HFFc6 (cell line): ENCODE measurements around the gene NAALADL2. TPM values are rescaled to one million over a fixed set of nuclear protein-coding genes. Genes with fewer than 3 reads are reported as not detected.

ENCODE experiments used
- DNase-seq: peaks from one replicate; pipeline ENCODE4 v3.0.0-alpha.2; 2018
- H3K27ac Mint-ChIP-seq: 2 replicates; pipeline ENCODE4 v1.8.0; 2020; ENCODE audit warnings: mild to moderate bottlenecking, mixed read lengths
- H3K27me3 Mint-ChIP-seq: 2 replicates; pipeline ENCODE4 v1.8.0; 2021; ENCODE audit warnings: mild to moderate bottlenecking, moderate library complexity, mixed read lengths; ENCODE audit not compliant: insufficient read depth
- H3K36me3 Mint-ChIP-seq: 2 replicates; pipeline ENCODE4 v1.8.0; 2021; ENCODE audit warnings: low read depth, mixed read lengths
- H3K4me1 Mint-ChIP-seq: 2 replicates; pipeline ENCODE4 v1.8.0; 2020; ENCODE audit warnings: low read depth, mixed read lengths
- H3K4me3 Mint-ChIP-seq: 2 replicates; pipeline ENCODE4 v1.8.0; 2020; ENCODE audit warnings: mild to moderate bottlenecking, moderate library complexity, mixed read lengths
- H3K9me3 Mint-ChIP-seq: 2 replicates; pipeline ENCODE4 v1.8.0; 2020; ENCODE audit warnings: mild to moderate bottlenecking, mixed read lengths
- total RNA-seq, 6 experiments: library from RNA; stranded (reverse); fragmentation: NEBNext Ultra II Directional; extraction: Animal tissue kit (Norgen Biotek cat#: 25700); gene quantifications; 2 replicates in 1 of 6; 3 replicates in 5 of 6; pipeline ENCODE4 v1.2.3, GENCODE V29; 2021
- TF ChIP-seq, protein P1 (sequence below): fragments of 200-600 bp; sonication (generic); IDR thresholded peaks from 2 replicates; pipeline ENCODE4 v1.5.0; 2021; ENCODE audit warnings: antibody characterized with exemption, mild to moderate bottlenecking

The NAALADL2 gene
- total RNA-seq, 6 experiments from 2014 or later = 12.0 to 15.2 (median 12.3) TPM

DNA sequence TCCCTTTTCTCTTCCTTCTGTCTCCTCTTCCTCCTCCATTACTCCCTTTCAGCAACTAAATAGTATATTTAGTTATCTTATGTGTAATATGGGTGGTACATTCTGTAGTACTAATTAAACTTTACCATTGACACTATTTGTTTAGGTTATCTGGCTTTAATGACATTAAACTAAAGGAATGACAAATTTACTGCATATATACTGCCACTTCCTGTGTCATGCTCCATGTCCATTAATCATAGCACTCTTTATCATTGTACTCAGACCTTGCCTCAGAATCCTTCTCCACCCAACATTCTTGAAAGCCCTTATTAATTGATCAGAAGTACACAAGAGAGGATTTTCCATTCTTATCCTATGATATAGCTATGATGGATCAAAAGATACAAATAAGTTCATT is 244.2 kb downstream of the NAALADL2 start:
- no peaks in the 10 kb centered on the region for H3K36me3 Mint-ChIP-seq
- DNase-seq = no peak
- no peak overlapping the region for H3K27ac Mint-ChIP-seq
- TF ChIP-seq, protein P1, sequence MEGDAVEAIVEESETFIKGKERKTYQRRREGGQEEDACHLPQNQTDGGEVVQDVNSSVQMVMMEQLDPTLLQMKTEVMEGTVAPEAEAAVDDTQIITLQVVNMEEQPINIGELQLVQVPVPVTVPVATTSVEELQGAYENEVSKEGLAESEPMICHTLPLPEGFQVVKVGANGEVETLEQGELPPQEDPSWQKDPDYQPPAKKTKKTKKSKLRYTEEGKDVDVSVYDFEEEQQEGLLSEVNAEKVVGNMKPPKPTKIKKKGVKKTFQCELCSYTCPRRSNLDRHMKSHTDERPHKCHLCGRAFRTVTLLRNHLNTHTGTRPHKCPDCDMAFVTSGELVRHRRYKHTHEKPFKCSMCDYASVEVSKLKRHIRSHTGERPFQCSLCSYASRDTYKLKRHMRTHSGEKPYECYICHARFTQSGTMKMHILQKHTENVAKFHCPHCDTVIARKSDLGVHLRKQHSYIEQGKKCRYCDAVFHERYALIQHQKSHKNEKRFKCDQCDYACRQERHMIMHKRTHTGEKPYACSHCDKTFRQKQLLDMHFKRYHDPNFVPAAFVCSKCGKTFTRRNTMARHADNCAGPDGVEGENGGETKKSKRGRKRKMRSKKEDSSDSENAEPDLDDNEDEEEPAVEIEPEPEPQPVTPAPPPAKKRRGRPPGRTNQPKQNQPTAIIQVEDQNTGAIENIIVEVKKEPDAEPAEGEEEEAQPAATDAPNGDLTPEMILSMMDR = no peak
- H3K4me1 Mint-ChIP-seq = peaks cover 27% of the 10 kb centered on the region
- H3K9me3 Mint-ChIP-seq = no peaks in the 10 kb centered on the region
- no peaks in the 10 kb centered on the region; the same call in 1 of the 2 replicates for H3K27me3 Mint-ChIP-seq
- H3K4me3 Mint-ChIP-seq = no peak overlapping the region

DNA sequence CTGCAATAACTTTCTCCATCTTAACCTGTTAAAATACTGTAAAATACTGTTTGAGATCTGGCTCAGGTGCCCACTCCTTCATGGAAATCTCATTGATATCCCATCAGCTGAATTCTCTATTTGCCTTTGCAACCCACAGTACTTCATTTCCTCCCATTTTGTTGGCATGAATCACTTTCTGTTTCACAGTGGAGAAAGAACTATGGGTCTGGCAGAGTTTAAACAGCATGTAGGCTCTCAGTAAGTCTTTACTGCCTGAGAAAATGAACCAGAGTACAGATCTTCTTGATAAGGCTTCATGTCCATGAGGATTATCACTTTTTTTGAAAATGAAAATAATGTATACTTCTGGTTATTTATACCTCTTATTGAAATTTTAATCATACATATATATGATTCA is 245.9 kb downstream of the NAALADL2 start:
- Mint-ChIP-seq H3K9me3 (no peaks in the 10 kb centered on the region), H3K27ac (no peak overlapping the region; the same call in 1 of the 2 replicates), H3K4me1 (peaks cover 28% of the 10 kb centered on the region), H3K27me3 (no peaks in the 10 kb centered on the region; the same call in 1 of the 2 replicates), H3K4me3 (no peak overlapping the region), H3K36me3 (no peaks in the 10 kb centered on the region)
- peak; percentile 6 for DNase-seq
- TF ChIP-seq, protein P1 = no peak

DNA sequence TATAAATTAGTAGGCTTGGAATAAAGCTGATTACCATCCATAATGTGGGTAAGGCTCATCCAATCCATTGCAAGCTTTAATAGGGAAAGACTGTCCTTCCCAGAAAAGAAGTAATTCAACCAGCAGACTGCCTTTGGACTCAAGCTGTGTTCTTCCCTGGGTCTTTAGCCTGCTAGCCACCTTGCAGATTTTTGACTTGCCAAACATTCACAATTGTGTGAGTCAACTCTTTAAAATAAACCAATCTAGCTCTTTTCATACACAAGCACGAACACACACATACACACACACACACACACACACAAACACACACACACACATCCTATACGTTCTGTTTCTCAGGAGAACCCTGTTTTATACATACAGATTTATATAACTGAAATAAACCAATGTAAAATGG is 248.1 kb downstream of the NAALADL2 start:
- TF ChIP-seq, protein P1 = no peak
- Mint-ChIP-seq H3K36me3 (no peaks in the 10 kb centered on the region), H3K4me1 (peaks cover 28% of the 10 kb centered on the region), H3K27ac (no peak overlapping the region), H3K9me3 (no peaks in the 10 kb centered on the region), H3K4me3 (no peak overlapping the region), H3K27me3 (no peaks in the 10 kb centered on the region)
- no peak for DNase-seq

DNA sequence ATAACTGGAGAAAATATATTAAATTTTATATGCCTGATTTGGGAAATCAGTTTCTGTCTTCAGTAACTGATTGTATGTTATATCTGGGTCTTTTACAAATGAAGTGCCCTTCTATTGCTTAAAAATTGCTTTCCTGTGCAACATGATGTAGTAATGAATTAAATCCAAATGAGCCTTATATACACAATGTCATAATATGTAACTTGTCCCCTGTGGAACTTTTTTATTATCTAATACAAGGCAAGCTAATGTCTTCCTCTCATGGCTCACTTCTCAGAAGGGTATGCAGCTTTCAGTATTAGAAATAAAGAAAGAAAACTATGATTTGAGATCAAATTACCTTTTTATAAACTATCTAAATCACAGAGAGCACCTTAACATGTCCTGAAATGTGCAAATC is 248.9 kb downstream of the NAALADL2 start:
- H3K27ac Mint-ChIP-seq = no peak overlapping the region
- TF ChIP-seq, protein P1 = no peak
- DNase-seq = no peak
- no peaks in the 10 kb centered on the region for H3K9me3 Mint-ChIP-seq
- H3K27me3 Mint-ChIP-seq = no peaks in the 10 kb centered on the region
- no peaks in the 10 kb centered on the region for H3K36me3 Mint-ChIP-seq
- no peak overlapping the region for H3K4me3 Mint-ChIP-seq
- peaks cover 27% of the 10 kb centered on the region for H3K4me1 Mint-ChIP-seq

DNA sequence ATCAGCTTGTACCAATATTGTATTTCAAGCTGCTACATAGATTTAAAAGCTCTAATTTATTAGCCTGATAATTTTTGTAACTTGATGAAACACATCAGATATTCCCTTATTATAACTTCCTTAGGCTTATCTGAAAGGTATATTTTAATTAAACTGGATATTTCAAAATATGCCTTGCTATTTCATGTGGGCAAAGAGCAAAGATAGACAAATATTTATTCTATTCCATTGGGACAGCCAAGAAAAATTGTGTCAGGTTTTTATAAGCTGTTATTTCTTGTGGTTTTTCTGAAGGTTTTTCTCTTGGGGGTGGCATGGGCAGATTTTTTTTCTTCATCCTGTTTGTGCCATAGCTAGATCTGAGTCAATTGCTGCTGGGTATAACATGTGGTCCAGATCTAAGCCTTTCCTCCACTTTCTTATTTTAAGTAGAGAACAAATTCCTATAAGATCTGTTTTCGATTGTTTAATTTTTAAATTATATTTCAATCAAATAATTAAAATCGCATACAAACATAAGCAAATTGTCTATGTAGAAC is 249.5 kb downstream of the NAALADL2 start:
- TF ChIP-seq, protein P1 = no peak
- H3K9me3 Mint-ChIP-seq = no peaks in the 10 kb centered on the region
- H3K27me3 Mint-ChIP-seq = no peaks in the 10 kb centered on the region
- peaks cover 20% of the 10 kb centered on the region for H3K4me1 Mint-ChIP-seq
- no peaks in the 10 kb centered on the region for H3K36me3 Mint-ChIP-seq
- no peak overlapping the region for H3K4me3 Mint-ChIP-seq
- no peak overlapping the region for H3K27ac Mint-ChIP-seq
- DNase-seq = no peak
